GM21737 (cell line): ENCODE data around the gene NLGN1.

Source experiments
- ATAC-seq: cut with Tn5 transposase; IDR thresholded peaks from one replicate; pipeline ENCODE4 v1.9.1; 2021; ENCODE audit warnings: mild to moderate bottlenecking, moderate library complexity; ENCODE audit not compliant: unreplicated experiment

NLGN1 gene

GRCh38 chr3:173750095-173750494 is 352.6 kb downstream of the NLGN1 start:
- no peak for ATAC-seq

GRCh38 chr3:173750591-173750990 is 353.0 kb downstream of the NLGN1 start:
- no peak for ATAC-seq

GRCh38 chr3:173753593-173753992 is 356.0 kb downstream of the NLGN1 start:
- ATAC-seq, result no peak

- no peak for ATAC-seq
Observed at GRCh38 chr3:173755161-173755560, 357.6 kb downstream of the NLGN1 start.

- ATAC-seq, result no peak
Observed at GRCh38 chr3:173761161-173761560, 363.6 kb downstream of the NLGN1 start.

GRCh38 chr3:173762501-173762900 is 365.0 kb downstream of the NLGN1 start:
- no peak for ATAC-seq

- no peak for ATAC-seq
Observed at GRCh38 chr3:173770011-173770410, 372.5 kb downstream of the NLGN1 start.

- ATAC-seq, result no peak
Observed at GRCh38 chr3:173770796-173771573, 373.4 kb downstream of the NLGN1 start.

GRCh38 chr3:173773800-173774199 is 376.3 kb downstream of the NLGN1 start:
- no peak for ATAC-seq

- ATAC-seq, result no peak
Observed at GRCh38 chr3:173774294-173774693, 376.8 kb downstream of the NLGN1 start.

- ATAC-seq, result no peak
Observed at GRCh38 chr3:173778251-173778650, 380.7 kb downstream of the NLGN1 start.

GRCh38 chr3:173780067-173780466 is 382.5 kb downstream of the NLGN1 start:
- ATAC-seq, result no peak

- ATAC-seq, result no peak
Observed at GRCh38 chr3:173785004-173785403, 387.5 kb downstream of the NLGN1 start.

- ATAC-seq, result no peak
Observed at GRCh38 chr3:173789530-173790162, 392.1 kb downstream of the NLGN1 start.

- ATAC-seq, result no peak
Observed at GRCh38 chr3:173793963-173794362, 396.4 kb downstream of the NLGN1 start.

GRCh38 chr3:173796405-173796804 is 398.9 kb downstream of the NLGN1 start:
- no peak for ATAC-seq

- no peak for ATAC-seq
Observed at GRCh38 chr3:173796890-173797289, 399.3 kb downstream of the NLGN1 start.

- no peak for ATAC-seq
Observed at GRCh38 chr3:173799060-173799816, 401.7 kb downstream of the NLGN1 start.

GRCh38 chr3:173800154-173800553 is 402.6 kb downstream of the NLGN1 start:
- no peak for ATAC-seq

GRCh38 chr3:173814809-173815208 is 417.3 kb downstream of the NLGN1 start:
- ATAC-seq, result no peak

- ATAC-seq, result no peak
Observed at GRCh38 chr3:173819368-173819767, 421.8 kb downstream of the NLGN1 start.
